Loucy (cell line): ENCODE results near the gene YAF2.

Experiments
- EZH2phosphoT487 ChIP-seq: fragments of 200-600 bp; IDR thresholded peaks from 2 replicates; pipeline ENCODE4 v1.6.1; 2018; ENCODE audit warnings: antibody characterized with exemption, mild to moderate bottlenecking, moderate library complexity, borderline replicate concordance
- TF ChIP-seq, protein P1 (sequence below): fragments of 200-600 bp; sonication (generic); conservative IDR thresholded peaks from 2 replicates; pipeline ENCODE4 v1.5.1; 2014; ENCODE audit warnings: mild to moderate bottlenecking, antibody characterized with exemption, low read length

DNA sequence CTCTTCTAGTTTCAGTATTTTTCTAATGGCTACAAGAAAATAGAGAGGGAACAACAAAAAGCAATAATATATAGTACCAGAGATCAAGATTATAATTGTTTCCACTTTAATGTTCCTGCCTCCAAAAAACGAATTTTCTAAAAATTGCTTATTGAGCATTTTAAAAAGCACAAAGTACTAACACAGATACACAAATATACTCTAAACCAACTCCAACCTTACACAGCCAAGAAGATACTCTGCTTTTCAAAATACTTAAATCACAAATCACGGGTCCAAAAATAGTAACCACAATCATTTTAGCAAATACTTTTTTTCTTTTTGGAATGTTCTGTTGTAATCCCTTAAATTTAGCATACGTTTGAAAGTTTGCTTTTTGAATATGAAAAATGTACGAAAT, 2.0 kb downstream of the YAF2 start:
- TF ChIP-seq, protein P1, sequence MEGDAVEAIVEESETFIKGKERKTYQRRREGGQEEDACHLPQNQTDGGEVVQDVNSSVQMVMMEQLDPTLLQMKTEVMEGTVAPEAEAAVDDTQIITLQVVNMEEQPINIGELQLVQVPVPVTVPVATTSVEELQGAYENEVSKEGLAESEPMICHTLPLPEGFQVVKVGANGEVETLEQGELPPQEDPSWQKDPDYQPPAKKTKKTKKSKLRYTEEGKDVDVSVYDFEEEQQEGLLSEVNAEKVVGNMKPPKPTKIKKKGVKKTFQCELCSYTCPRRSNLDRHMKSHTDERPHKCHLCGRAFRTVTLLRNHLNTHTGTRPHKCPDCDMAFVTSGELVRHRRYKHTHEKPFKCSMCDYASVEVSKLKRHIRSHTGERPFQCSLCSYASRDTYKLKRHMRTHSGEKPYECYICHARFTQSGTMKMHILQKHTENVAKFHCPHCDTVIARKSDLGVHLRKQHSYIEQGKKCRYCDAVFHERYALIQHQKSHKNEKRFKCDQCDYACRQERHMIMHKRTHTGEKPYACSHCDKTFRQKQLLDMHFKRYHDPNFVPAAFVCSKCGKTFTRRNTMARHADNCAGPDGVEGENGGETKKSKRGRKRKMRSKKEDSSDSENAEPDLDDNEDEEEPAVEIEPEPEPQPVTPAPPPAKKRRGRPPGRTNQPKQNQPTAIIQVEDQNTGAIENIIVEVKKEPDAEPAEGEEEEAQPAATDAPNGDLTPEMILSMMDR = no peak
- no peak for TF ChIP-seq EZH2phosphoT487
